ENCODE results near the gene PTX4. TPM values are rescaled to one million over a fixed set of nuclear protein-coding genes. Genes with fewer than 3 reads are reported as not detected.

PTX4 gene
- total and polyA plus RNA-seq, 2 donors: 0.05 TPM

- Histone ChIP-seq H3K4me1 (ENCODE audit: control insufficient read depth in 2 of 2, insufficient read depth in 2 of 2, low read length in 2 of 2) (peaks cover 16 to 20% of the 10 kb centered on the region in 2 donors), H3K27me3 (ENCODE audit: control insufficient read depth in 2 of 2, insufficient read depth in 1 of 2, low read length in 1 of 2) (no peaks in the 10 kb centered on the region), H3K27ac (ENCODE audit: low read depth in 1 of 2, low read length in 1 of 2) (no peak overlapping the region), H3K4me3 (ENCODE audit: low read length in 2 of 2) (no peak overlapping the region), H3K36me3 (ENCODE audit: control insufficient read depth in 2 of 2, insufficient read depth in 2 of 2, low read length in 1 of 2) (peaks cover 53 to 64% of the 10 kb centered on the region in 2 donors), H3K9me3 (ENCODE audit: control insufficient read depth in 2 of 2, insufficient read depth in 1 of 2, low read length in 1 of 2) (no peaks in the 10 kb centered on the region)
- no peak for DNase-seq (ENCODE audit: low read depth in 6 of 9, low spot score in 9 of 9)
- 95% methylated on average over 21 of the region's 21 CpGs for WGBS
Measured at GRCh38 chr16:1497014-1497598, 8.4 kb upstream of the PTX4 start.

GRCh38 chr16:1496464-1496863 lies 7.7 kb upstream of the PTX4 start:
- H3K36me3 ChIP-seq (ENCODE audit: control insufficient read depth in 2 of 2, insufficient read depth in 2 of 2, low read length in 1 of 2): peaks cover 46 to 58% of the 10 kb centered on the region in 2 donors
- no peak overlapping the region for H3K4me3 ChIP-seq (ENCODE audit: low read length in 2 of 2)
- H3K27ac ChIP-seq (ENCODE audit: low read depth in 1 of 2, low read length in 1 of 2): no peak overlapping the region
- H3K27me3 ChIP-seq (ENCODE audit: control insufficient read depth in 2 of 2, insufficient read depth in 1 of 2, low read length in 1 of 2): no peaks in the 10 kb centered on the region
- 98% methylated on average over 25 of the region's 25 CpGs for WGBS
- H3K9me3 ChIP-seq (ENCODE audit: control insufficient read depth in 2 of 2, insufficient read depth in 1 of 2, low read length in 1 of 2): no peaks in the 10 kb centered on the region
- H3K4me1 ChIP-seq (ENCODE audit: control insufficient read depth in 2 of 2, insufficient read depth in 2 of 2, low read length in 2 of 2): peaks cover 16 to 20% of the 10 kb centered on the region in 2 donors
- DNase-seq (ENCODE audit: low read depth in 6 of 9, low spot score in 9 of 9): no peak

GRCh38 chr16:1495889-1496262 lies 7.1 kb upstream of the PTX4 start:
- Histone ChIP-seq H3K9me3 (ENCODE audit: control insufficient read depth in 2 of 2, insufficient read depth in 1 of 2, low read length in 1 of 2) (no peaks in the 10 kb centered on the region), H3K4me3 (ENCODE audit: low read length in 2 of 2) (no peak overlapping the region), H3K27me3 (ENCODE audit: control insufficient read depth in 2 of 2, insufficient read depth in 1 of 2, low read length in 1 of 2) (no peaks in the 10 kb centered on the region), H3K4me1 (ENCODE audit: control insufficient read depth in 2 of 2, insufficient read depth in 2 of 2, low read length in 2 of 2) (peaks cover 16 to 20% of the 10 kb centered on the region in 2 donors), H3K27ac (ENCODE audit: low read depth in 1 of 2, low read length in 1 of 2) (no peak overlapping the region), H3K36me3 (ENCODE audit: control insufficient read depth in 2 of 2, insufficient read depth in 2 of 2, low read length in 1 of 2) (peaks cover 40 to 52% of the 10 kb centered on the region in 2 donors)
- WGBS: 95% methylated on average over 25 of the region's 25 CpGs
- no peak for DNase-seq (ENCODE audit: low read depth in 6 of 9, low spot score in 9 of 9)

- H3K27me3 ChIP-seq (ENCODE audit: control insufficient read depth in 2 of 2, insufficient read depth in 1 of 2, low read length in 1 of 2): no peaks in the 10 kb centered on the region
- peaks cover 16 to 20% of the 10 kb centered on the region in 2 donors for H3K4me1 ChIP-seq (ENCODE audit: control insufficient read depth in 2 of 2, insufficient read depth in 2 of 2, low read length in 2 of 2)
- H3K4me3 ChIP-seq (ENCODE audit: low read length in 2 of 2): no peak overlapping the region
- H3K27ac ChIP-seq (ENCODE audit: low read depth in 1 of 2, low read length in 1 of 2): no peak overlapping the region
- no peaks in the 10 kb centered on the region for H3K9me3 ChIP-seq (ENCODE audit: control insufficient read depth in 2 of 2, insufficient read depth in 1 of 2, low read length in 1 of 2)
- no peak for DNase-seq (ENCODE audit: low read depth in 6 of 9, low spot score in 9 of 9)
- H3K36me3 ChIP-seq (ENCODE audit: control insufficient read depth in 2 of 2, insufficient read depth in 2 of 2, low read length in 1 of 2): peaks cover 35 to 47% of the 10 kb centered on the region in 2 donors
- WGBS: 97% methylated on average over 39 of the region's 39 CpGs
Measured at GRCh38 chr16:1495211-1495888, 6.6 kb upstream of the PTX4 start.

GRCh38 chr16:1494711-1495110 lies 6.0 kb upstream of the PTX4 start:
- DNase-seq (ENCODE audit: low read depth in 6 of 9, low spot score in 9 of 9): no peak
- H3K4me1 ChIP-seq (ENCODE audit: control insufficient read depth in 2 of 2, insufficient read depth in 2 of 2, low read length in 2 of 2): peaks cover 16 to 20% of the 10 kb centered on the region in 2 donors
- H3K4me3 ChIP-seq (ENCODE audit: low read length in 2 of 2): no peak overlapping the region
- H3K36me3 ChIP-seq (ENCODE audit: control insufficient read depth in 2 of 2, insufficient read depth in 2 of 2, low read length in 1 of 2): peaks cover 29 to 41% of the 10 kb centered on the region in 2 donors
- WGBS: 97% methylated on average over 13 of the region's 13 CpGs
- no peaks in the 10 kb centered on the region for H3K27me3 ChIP-seq (ENCODE audit: control insufficient read depth in 2 of 2, insufficient read depth in 1 of 2, low read length in 1 of 2)
- no peaks in the 10 kb centered on the region for H3K9me3 ChIP-seq (ENCODE audit: control insufficient read depth in 2 of 2, insufficient read depth in 1 of 2, low read length in 1 of 2)
- no peak overlapping the region for H3K27ac ChIP-seq (ENCODE audit: low read depth in 1 of 2, low read length in 1 of 2)

- Histone ChIP-seq H3K4me1 (ENCODE audit: control insufficient read depth in 2 of 2, insufficient read depth in 2 of 2, low read length in 2 of 2) (peaks cover 16 to 20% of the 10 kb centered on the region in 2 donors), H3K4me3 (ENCODE audit: low read length in 2 of 2) (peak overlapping the region; percentile 82 to 93), H3K9me3 (ENCODE audit: control insufficient read depth in 2 of 2, insufficient read depth in 1 of 2, low read length in 1 of 2) (no peaks in the 10 kb centered on the region), H3K27me3 (ENCODE audit: control insufficient read depth in 2 of 2, insufficient read depth in 1 of 2, low read length in 1 of 2) (no peaks in the 10 kb centered on the region), H3K27ac (ENCODE audit: low read depth in 1 of 2, low read length in 1 of 2) (no peak overlapping the region), H3K36me3 (ENCODE audit: control insufficient read depth in 2 of 2, insufficient read depth in 2 of 2, low read length in 1 of 2) (peaks cover 27 to 35% of the 10 kb centered on the region in 2 donors)
- WGBS: 76% methylated on average over 25 of the region's 25 CpGs
- DNase-seq (ENCODE audit: low read depth in 6 of 9, low spot score in 9 of 9): no peak
Measured at GRCh38 chr16:1494129-1494640, 5.4 kb upstream of the PTX4 start.

GRCh38 chr16:1493746-1494094 lies 5.0 kb upstream of the PTX4 start:
- DNase-seq (ENCODE audit: low read depth in 6 of 9, low spot score in 9 of 9): no peak
- WGBS: 2% methylated on average over 30 of the region's 30 CpGs
- Histone ChIP-seq H3K9me3 (ENCODE audit: control insufficient read depth in 2 of 2, insufficient read depth in 1 of 2, low read length in 1 of 2) (no peaks in the 10 kb centered on the region), H3K27ac (ENCODE audit: low read depth in 1 of 2, low read length in 1 of 2) (peak overlapping the region in 1 of 2 donors; percentile 93), H3K27me3 (ENCODE audit: control insufficient read depth in 2 of 2, insufficient read depth in 1 of 2, low read length in 1 of 2) (no peaks in the 10 kb centered on the region), H3K4me3 (ENCODE audit: low read length in 2 of 2) (peak overlapping the region; percentile 82 to 93), H3K36me3 (ENCODE audit: control insufficient read depth in 2 of 2, insufficient read depth in 2 of 2, low read length in 1 of 2) (peaks cover 22 to 31% of the 10 kb centered on the region in 2 donors), H3K4me1 (ENCODE audit: control insufficient read depth in 2 of 2, insufficient read depth in 2 of 2, low read length in 2 of 2) (peaks cover 16 to 25% of the 10 kb centered on the region in 2 donors)

- H3K4me3 ChIP-seq (ENCODE audit: low read length in 2 of 2): peak within 1 kb of the TSS; percentile 82 to 93
- peak; percentile 63 to 90 (median 77) for DNase-seq (ENCODE audit: low read depth in 6 of 9, low spot score in 9 of 9)
- peaks cover 16 to 30% of the 10 kb centered on the region in 2 donors for H3K4me1 ChIP-seq (ENCODE audit: control insufficient read depth in 2 of 2, insufficient read depth in 2 of 2, low read length in 2 of 2)
- no peaks in the 10 kb centered on the region for H3K9me3 ChIP-seq (ENCODE audit: control insufficient read depth in 2 of 2, insufficient read depth in 1 of 2, low read length in 1 of 2)
- 2% methylated on average over 89 of the region's 89 CpGs for WGBS
- H3K27me3 ChIP-seq (ENCODE audit: control insufficient read depth in 2 of 2, insufficient read depth in 1 of 2, low read length in 1 of 2): no peaks in the 10 kb centered on the region
- peaks cover 22 to 31% of the 10 kb centered on the region in 2 donors for H3K36me3 ChIP-seq (ENCODE audit: control insufficient read depth in 2 of 2, insufficient read depth in 2 of 2, low read length in 1 of 2)
- peak within 1 kb of the TSS; percentile 92 to 93 for H3K27ac ChIP-seq (ENCODE audit: low read depth in 1 of 2, low read length in 1 of 2)
Measured at GRCh38 chr16:1492923-1493745, 4.4 kb upstream of the PTX4 start, which contains the start of gene TELO2. Gene TELO2, plus strand, starts transcription at chr16:1493360. Its CDS starts 922 bp downstream, at chr16:1494282.

Measured in thymus (tissue), 11 donors.